CD4-positive, alpha-beta T cell (primary cell): ENCODE measurements around the gene RAPGEF2. TPM values are rescaled to one million over a fixed set of nuclear protein-coding genes. Genes with fewer than 3 reads are reported as not detected.
A peak's percentile ranks its signal among the peaks of the same experiment; 100 is the strongest.

Experiments used
- ATAC-seq: fragments of 200-7000 bp; cut with Tn5 transposase; one replicate; pipeline ENCODE4 v1.10.0; 2022; ENCODE audit warnings: mild to moderate bottlenecking; ENCODE audit not compliant: poor library complexity
- CTCF ChIA-PET: fragments of 350-600 bp; sonication (Branson Sonifier 250); formaldehyde crosslinking; loops from one replicate; lab custom pipeline; 2021; ENCODE audit warnings: antibody characterized with exemption, inconsistent platforms; lab: Charles Lee
- POLR2A ChIA-PET: fragments of 350-600 bp; sonication (Branson Sonifier 250); formaldehyde crosslinking; loops from one replicate; lab custom pipeline; 2021; ENCODE audit warnings: antibody characterized with exemption, inconsistent platforms; lab: Charles Lee
- DNase-seq, 14 experiments: peaks; one replicate each; pipeline ENCODE4 v3.0.0-alpha.2; 2013 to 2020; ENCODE audit warnings: mixed read lengths in 2 of 14
- H3K27ac ChIP-seq, 2 donors: one replicate each; pipeline versions ENCODE4 v1.5.1 to v1.7.0; 2013; ENCODE audit warnings: low read length in 2 of 2, low read depth in 1 of 2, mild to moderate bottlenecking in 1 of 2
- H3K27me3 ChIP-seq, 2 experiments: 1 replicate in 1 of 2; 2 replicates in 1 of 2; pipeline versions ENCODE4 v1.6.1 to v1.7.0; 2013; ENCODE audit warnings: low read length in 2 of 2, control low read depth in 1 of 2, mild to moderate bottlenecking in 1 of 2, moderate library complexity in 1 of 2; ENCODE audit not compliant: insufficient read depth in 2 of 2, control insufficient read depth in 1 of 2
- H3K36me3 ChIP-seq: one replicate; pipeline ENCODE4 v1.6.1; 2013; ENCODE audit warnings: low read length, control low read depth; ENCODE audit not compliant: insufficient read depth
- H3K4me1 ChIP-seq: one replicate; pipeline ENCODE4 v1.6.1; 2013; ENCODE audit warnings: low read length, control low read depth; ENCODE audit not compliant: insufficient read depth
- H3K4me3 ChIP-seq: one replicate; pipeline ENCODE4 v1.5.1; 2013; ENCODE audit warnings: mild to moderate bottlenecking, low read length, moderate library complexity
- H3K9me3 ChIP-seq, 2 experiments: 1 replicate in 1 of 2; 2 replicates in 1 of 2; pipeline versions ENCODE4 v1.6.1 to v1.7.0; 2013; ENCODE audit warnings: low read length in 2 of 2, mild to moderate bottlenecking in 2 of 2, control low read depth in 1 of 2, moderate library complexity in 1 of 2; ENCODE audit not compliant: control insufficient read depth in 1 of 2, insufficient read depth in 1 of 2
- H3K27ac Mint-ChIP-seq: one replicate; pipeline ENCODE4 v1.8.0; 2020; ENCODE audit warnings: mixed read lengths
- H3K27me3 Mint-ChIP-seq: one replicate; pipeline ENCODE4 v1.8.0; 2021; ENCODE audit warnings: mixed read lengths
- H3K36me3 Mint-ChIP-seq: one replicate; pipeline ENCODE4 v1.8.0; 2021; ENCODE audit warnings: low read depth, mixed read lengths
- H3K4me1 Mint-ChIP-seq: one replicate; pipeline ENCODE4 v1.8.0; 2021; ENCODE audit warnings: low read depth, mixed read lengths
- H3K4me3 Mint-ChIP-seq: one replicate; pipeline ENCODE4 v1.8.0; 2020; ENCODE audit warnings: mild to moderate bottlenecking, mixed read lengths
- H3K9me3 Mint-ChIP-seq: one replicate; pipeline ENCODE4 v1.8.0; 2020; ENCODE audit warnings: mixed read lengths
- intact Hi-C, 2 experiments: fragments of 100-400 bp; cut with DNase I in 1 of 2; cut with micrococcal nuclease in 1 of 2; formaldehyde crosslinking; loops; one replicate each; pipeline versions ENCODE4 v1.15.1 to v1.9.0; 2023 to 2025; cut with DNase I, micrococcal nuclease
- total RNA-seq, 174 experiments: library from RNA in 2 of 174; stranded (reverse) in 2 of 174; gene quantifications; one replicate each; pipeline ENCODE4 v1.2.3 and lab custom pipeline; 2021 to 2026
- TF ChIP-seq, protein P1 (sequence below): fragments of 200-600 bp; IDR thresholded peaks from one replicate; pipeline ENCODE4 v1.8.0; 2022; ENCODE audit warnings: antibody characterized with exemption, mild to moderate bottlenecking

RAPGEF2 gene
- total RNA-seq, 2 experiments from 2014 or later: 25.6 to 26.4 TPM

DNA sequence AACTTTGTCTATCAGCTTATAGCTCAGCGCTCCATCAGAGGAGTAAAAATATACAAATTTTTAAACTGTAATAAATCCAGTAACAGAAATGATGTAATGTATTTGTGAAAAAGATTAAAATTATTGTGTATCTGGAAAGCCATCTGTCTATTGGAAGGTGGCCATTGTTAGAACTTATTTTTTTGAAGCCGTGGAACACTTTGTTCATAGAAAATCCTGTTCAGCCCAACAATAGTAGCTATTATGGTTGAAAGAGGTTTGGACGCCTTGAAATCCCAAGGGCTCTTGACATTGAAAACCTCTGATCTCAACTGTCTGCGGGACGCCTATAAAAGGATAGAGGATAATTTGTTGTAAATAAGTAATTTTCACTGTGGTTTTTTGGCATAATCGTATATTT, 98.3 kb downstream of the RAPGEF2 start:
- H3K27ac Mint-ChIP-seq: no peak overlapping the region
- H3K36me3 Mint-ChIP-seq: no peaks in the 10 kb centered on the region
- intact Hi-C loops: loop anchor here (5.0 to 10.0 kb wide), 3 partner anchors 346 to 1206 kb away; no protein-coding TSS in a partner anchor
- H3K9me3 ChIP-seq: no peaks in the 10 kb centered on the region
- H3K27me3 Mint-ChIP-seq: no peaks in the 10 kb centered on the region
- ChIA-PET POLR2A (no interaction called here), CTCF (no interaction called here)
- DNase-seq (no peak), ATAC-seq (no peak)
- H3K4me3 Mint-ChIP-seq: no peak overlapping the region
- H3K4me1 ChIP-seq: peaks cover 7% of the 10 kb centered on the region
- H3K4me3 ChIP-seq: no peak overlapping the region
- H3K27ac ChIP-seq: no peak overlapping the region
- no peaks in the 10 kb centered on the region for H3K9me3 Mint-ChIP-seq
- H3K27me3 ChIP-seq: no peaks in the 10 kb centered on the region
- H3K4me1 Mint-ChIP-seq: peaks cover 12% of the 10 kb centered on the region
- TF ChIP-seq, protein P1, sequence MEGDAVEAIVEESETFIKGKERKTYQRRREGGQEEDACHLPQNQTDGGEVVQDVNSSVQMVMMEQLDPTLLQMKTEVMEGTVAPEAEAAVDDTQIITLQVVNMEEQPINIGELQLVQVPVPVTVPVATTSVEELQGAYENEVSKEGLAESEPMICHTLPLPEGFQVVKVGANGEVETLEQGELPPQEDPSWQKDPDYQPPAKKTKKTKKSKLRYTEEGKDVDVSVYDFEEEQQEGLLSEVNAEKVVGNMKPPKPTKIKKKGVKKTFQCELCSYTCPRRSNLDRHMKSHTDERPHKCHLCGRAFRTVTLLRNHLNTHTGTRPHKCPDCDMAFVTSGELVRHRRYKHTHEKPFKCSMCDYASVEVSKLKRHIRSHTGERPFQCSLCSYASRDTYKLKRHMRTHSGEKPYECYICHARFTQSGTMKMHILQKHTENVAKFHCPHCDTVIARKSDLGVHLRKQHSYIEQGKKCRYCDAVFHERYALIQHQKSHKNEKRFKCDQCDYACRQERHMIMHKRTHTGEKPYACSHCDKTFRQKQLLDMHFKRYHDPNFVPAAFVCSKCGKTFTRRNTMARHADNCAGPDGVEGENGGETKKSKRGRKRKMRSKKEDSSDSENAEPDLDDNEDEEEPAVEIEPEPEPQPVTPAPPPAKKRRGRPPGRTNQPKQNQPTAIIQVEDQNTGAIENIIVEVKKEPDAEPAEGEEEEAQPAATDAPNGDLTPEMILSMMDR: no peak
- H3K36me3 ChIP-seq: no peaks in the 10 kb centered on the region

DNA sequence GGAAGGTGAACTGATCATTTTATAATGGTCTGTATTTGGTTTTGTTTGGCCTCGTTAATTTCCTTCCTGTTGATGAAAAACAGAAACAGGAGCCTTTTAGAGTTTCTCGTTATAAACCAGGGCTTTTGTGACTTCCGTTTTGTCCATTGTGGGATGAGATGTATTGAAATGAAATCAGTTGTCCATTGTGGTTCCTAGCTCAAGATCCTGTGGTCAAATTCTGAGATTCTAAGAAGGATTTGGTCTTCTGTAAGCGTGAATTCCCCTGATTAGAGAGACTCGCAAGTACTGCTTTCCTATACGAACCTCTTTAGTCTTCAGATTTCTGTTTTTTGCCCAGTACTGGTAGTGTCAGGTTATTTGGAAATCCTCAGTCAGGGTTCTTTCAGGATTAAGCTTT, 101.7 kb downstream of the RAPGEF2 start:
- intact Hi-C loops: loop anchor here (5.0 to 10.0 kb wide), 3 partner anchors 350 to 1210 kb away; no protein-coding TSS in a partner anchor

DNA sequence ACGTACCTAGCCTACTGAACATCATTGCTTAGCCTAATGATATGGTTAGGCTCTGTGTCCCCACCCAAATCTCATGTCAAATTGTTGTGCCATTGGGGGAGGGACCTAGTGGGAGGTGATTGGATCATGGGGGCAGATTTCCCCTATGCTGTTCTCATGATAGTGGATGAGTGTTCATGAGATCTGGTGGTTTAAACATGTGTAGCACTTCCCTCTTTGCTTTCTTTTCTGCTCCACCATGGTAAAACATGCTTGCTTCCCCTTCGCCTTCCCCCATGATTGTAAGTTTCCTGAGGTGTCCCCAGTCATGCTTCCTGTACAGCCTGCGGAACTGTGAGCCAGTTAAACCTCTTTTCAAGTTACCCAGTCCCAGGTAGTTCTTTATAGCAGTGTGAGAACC, 102.6 kb downstream of the RAPGEF2 start:
- Histone ChIP-seq H3K9me3 (no peaks in the 10 kb centered on the region), H3K36me3 (no peaks in the 10 kb centered on the region), H3K27me3 (no peaks in the 10 kb centered on the region), H3K4me3 (no peak overlapping the region), H3K4me1 (peaks cover 10% of the 10 kb centered on the region), H3K27ac (no peak overlapping the region)
- no peak for ATAC-seq
- no peaks in the 10 kb centered on the region for H3K9me3 Mint-ChIP-seq
- no peak overlapping the region for H3K4me3 Mint-ChIP-seq
- H3K4me1 Mint-ChIP-seq: peaks cover 23% of the 10 kb centered on the region
- peaks cover 5% of the 10 kb centered on the region for H3K36me3 Mint-ChIP-seq
- intact Hi-C loops: loop anchor here (10.0 kb wide), 2 partner anchors 351 to 1211 kb away; no protein-coding TSS in a partner anchor
- H3K27ac Mint-ChIP-seq: no peak overlapping the region
- DNase-seq: peak in 1 of 14 experiments; percentile 14
- TF ChIP-seq, protein P1: no peak
- ChIA-PET CTCF (no interaction called here), POLR2A (no interaction called here)
- no peaks in the 10 kb centered on the region for H3K27me3 Mint-ChIP-seq

More for the DNA sequence above, 101.7 kb downstream of the RAPGEF2 start:
- ChIA-PET CTCF (no interaction called here), POLR2A (no interaction called here)
- H3K27ac Mint-ChIP-seq: no peak overlapping the region
- Histone ChIP-seq H3K4me1 (peaks cover 10% of the 10 kb centered on the region), H3K9me3 (no peaks in the 10 kb centered on the region), H3K27ac (no peak overlapping the region), H3K36me3 (no peaks in the 10 kb centered on the region), H3K4me3 (no peak overlapping the region), H3K27me3 (no peaks in the 10 kb centered on the region)
- TF ChIP-seq, protein P1: no peak
- H3K4me1 Mint-ChIP-seq: peaks cover 23% of the 10 kb centered on the region
- H3K36me3 Mint-ChIP-seq: no peaks in the 10 kb centered on the region
- no peak overlapping the region for H3K4me3 Mint-ChIP-seq
- ATAC-seq (no peak), DNase-seq (no peak)
- H3K9me3 Mint-ChIP-seq: no peaks in the 10 kb centered on the region
- no peaks in the 10 kb centered on the region for H3K27me3 Mint-ChIP-seq
